OCI-LY3 (cell line): ENCODE results near the gene SLC6A11.

Experiments
- H2AFZ ChIP-seq: fragments of 200-600, 300-600 bp; shearing (Covaris generic); 2 replicates; pipeline ENCODE4 v1.6.0; 2014; ENCODE audit warnings: antibody characterized with exemption, low read depth, low read length
- H3K27ac ChIP-seq: fragments of 200-600, 300-600 bp; sonication (generic); 2 replicates; pipeline ENCODE4 v1.5.1; 2014; ENCODE audit warnings: mild to moderate bottlenecking, low read length, moderate library complexity, mixed read lengths
- H3K27me3 ChIP-seq: fragments of 200-600, 300-600 bp; sonication (generic); 2 replicates; pipeline ENCODE4 v1.6.1; 2014; ENCODE audit warnings: low read depth, low read length, mixed read lengths
- H3K36me3 ChIP-seq: fragments of 200-600, 300-600 bp; sonication (generic); replicated peaks from 2 replicates; pipeline ENCODE3; 2014; ENCODE audit warnings: low read depth, low read length, mixed read lengths
- H3K4me1 ChIP-seq: fragments of 300-600, 200-600 bp; sonication (generic); 2 replicates; pipeline ENCODE4 v1.6.1; 2014; ENCODE audit warnings: low read length, mixed read lengths
- H3K4me2 ChIP-seq: fragments of 200-600, 300-600 bp; sonication (generic); 2 replicates; pipeline ENCODE4 v1.6.1; 2014; ENCODE audit warnings: low read length, mixed read lengths
- H3K4me3 ChIP-seq: fragments of 300-600, 200-600 bp; sonication (generic); 2 replicates; pipeline ENCODE4 v1.5.1; 2014; ENCODE audit warnings: antibody characterized with exemption, mild to moderate bottlenecking, low read length, moderate library complexity
- H3K79me2 ChIP-seq: fragments of 300-600, 200-600 bp; shearing (Covaris generic); 2 replicates; pipeline ENCODE4 v1.6.1; 2014; ENCODE audit warnings: mild to moderate bottlenecking, low read length, mixed read lengths
- H3K9ac ChIP-seq: fragments of 300-600, 200-600 bp; shearing (Covaris generic); 2 replicates; pipeline ENCODE4 v1.6.0; 2014; ENCODE audit warnings: mild to moderate bottlenecking, low read length, moderate library complexity
- H3K9me3 ChIP-seq: fragments of 200-600, 300-600 bp; shearing (Covaris generic); 2 replicates; pipeline ENCODE4 v1.6.1; 2014; ENCODE audit warnings: low read length, mixed read lengths; ENCODE audit not compliant: insufficient read depth
- H4K20me1 ChIP-seq: fragments of 200-600, 300-600 bp; sonication (generic); 2 replicates; pipeline ENCODE4 v1.6.1; 2016; ENCODE audit warnings: low read length, mixed read lengths; ENCODE audit not compliant: insufficient read depth
- CTCF ChIP-seq: fragments of 200-600, 300-600 bp; sonication (generic); IDR thresholded peaks from 2 replicates; pipeline ENCODE4 v1.5.1; 2014; ENCODE audit warnings: antibody characterized with exemption, low read length, low read depth
- EZH2phosphoT487 ChIP-seq: fragments of 200-600 bp; shearing (Covaris generic); IDR thresholded peaks from 2 replicates; pipeline ENCODE4 v1.6.1; 2018; ENCODE audit warnings: antibody characterized with exemption, mixed run types, low read depth

Gene SLC6A11

DNA sequence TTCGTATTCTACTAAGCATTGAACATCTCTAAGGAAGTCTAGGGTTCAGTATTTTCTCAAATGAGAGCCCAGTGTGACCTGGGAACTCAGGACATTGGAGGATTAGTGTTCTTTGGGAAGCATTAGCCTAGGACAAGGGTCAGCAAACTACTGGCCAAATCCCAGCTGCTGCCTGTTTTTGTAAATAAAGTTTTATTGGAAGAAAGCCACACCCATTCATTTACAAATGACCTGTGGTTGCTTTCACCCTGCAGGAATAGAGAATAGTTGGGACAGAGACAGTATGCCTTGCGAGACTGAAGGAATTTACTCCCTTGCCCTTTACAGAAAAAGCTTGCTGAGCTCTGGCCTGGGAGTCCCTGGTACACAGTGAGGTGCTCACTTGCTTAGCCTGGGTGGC, 20.6 kb downstream of the SLC6A11 start:
- Histone ChIP-seq H3K79me2 (no peaks in the 10 kb centered on the region), H3K4me1 (no peaks in the 10 kb centered on the region), H3K36me3 (no peaks in the 10 kb centered on the region), H3K27ac (no peak overlapping the region), H3K9me3 (no peaks in the 10 kb centered on the region), H3K4me3 (no peak overlapping the region), H3K9ac (no peak overlapping the region), H2AFZ (no peak overlapping the region), H3K27me3 (peaks cover 11% of the 10 kb centered on the region; the same call in 1 of the 2 replicates), H3K4me2 (no peak overlapping the region), H4K20me1 (no peaks in the 10 kb centered on the region)
- TF ChIP-seq CTCF, result no peak
- no peak for TF ChIP-seq EZH2phosphoT487

- Histone ChIP-seq H3K4me2 (no peak overlapping the region), H3K4me3 (no peak overlapping the region), H3K27me3 (peaks cover 6% of the 10 kb centered on the region; the same call in 1 of the 2 replicates), H4K20me1 (no peaks in the 10 kb centered on the region), H3K9me3 (no peaks in the 10 kb centered on the region), H3K9ac (no peak overlapping the region), H3K27ac (no peak overlapping the region), H3K36me3 (no peaks in the 10 kb centered on the region), H3K4me1 (no peaks in the 10 kb centered on the region), H3K79me2 (no peaks in the 10 kb centered on the region), H2AFZ (no peak overlapping the region)
- TF ChIP-seq EZH2phosphoT487 (no peak), CTCF (no peak)
Observed at GRCh38 chr3:10837849-10838248, 21.8 kb downstream of the SLC6A11 start.

- Histone ChIP-seq H3K4me3 (no peak overlapping the region), H2AFZ (no peak overlapping the region), H3K27ac (no peak overlapping the region), H3K4me2 (no peak overlapping the region), H4K20me1 (no peaks in the 10 kb centered on the region), H3K9ac (no peak overlapping the region), H3K4me1 (no peaks in the 10 kb centered on the region), H3K27me3 (peaks cover 6% of the 10 kb centered on the region; the same call in 1 of the 2 replicates), H3K36me3 (no peaks in the 10 kb centered on the region), H3K79me2 (no peaks in the 10 kb centered on the region), H3K9me3 (no peaks in the 10 kb centered on the region)
- no peak for TF ChIP-seq CTCF
- TF ChIP-seq EZH2phosphoT487, result no peak
Observed at GRCh38 chr3:10839167-10839566, 23.1 kb downstream of the SLC6A11 start.

GRCh38 chr3:10841100-10841499, 25.1 kb downstream of the SLC6A11 start:
- H3K4me1 ChIP-seq, result no peaks in the 10 kb centered on the region
- no peak overlapping the region for H3K4me3 ChIP-seq
- H3K9me3 ChIP-seq, result no peaks in the 10 kb centered on the region
- TF ChIP-seq EZH2phosphoT487, result no peak
- H4K20me1 ChIP-seq, result no peaks in the 10 kb centered on the region
- H3K9ac ChIP-seq, result no peak overlapping the region
- no peak overlapping the region for H3K4me2 ChIP-seq
- no peak overlapping the region for H3K27ac ChIP-seq
- no peak overlapping the region for H2AFZ ChIP-seq
- no peaks in the 10 kb centered on the region for H3K36me3 ChIP-seq
- peaks cover 12% of the 10 kb centered on the region for H3K27me3 ChIP-seq
- H3K79me2 ChIP-seq, result no peaks in the 10 kb centered on the region

- TF ChIP-seq EZH2phosphoT487 (no peak), CTCF (no peak)
- Histone ChIP-seq H3K36me3 (no peaks in the 10 kb centered on the region), H3K27ac (no peak overlapping the region), H3K4me3 (no peak overlapping the region), H3K27me3 (peaks cover 34% of the 10 kb centered on the region), H3K4me1 (no peaks in the 10 kb centered on the region), H3K4me2 (no peak overlapping the region), H3K9ac (no peak overlapping the region), H4K20me1 (no peaks in the 10 kb centered on the region), H3K79me2 (no peaks in the 10 kb centered on the region), H2AFZ (no peak overlapping the region), H3K9me3 (no peaks in the 10 kb centered on the region)
Observed at GRCh38 chr3:10843378-10843777, 27.4 kb downstream of the SLC6A11 start.
